ENCODE results near the gene FAM171A1.

DNA sequence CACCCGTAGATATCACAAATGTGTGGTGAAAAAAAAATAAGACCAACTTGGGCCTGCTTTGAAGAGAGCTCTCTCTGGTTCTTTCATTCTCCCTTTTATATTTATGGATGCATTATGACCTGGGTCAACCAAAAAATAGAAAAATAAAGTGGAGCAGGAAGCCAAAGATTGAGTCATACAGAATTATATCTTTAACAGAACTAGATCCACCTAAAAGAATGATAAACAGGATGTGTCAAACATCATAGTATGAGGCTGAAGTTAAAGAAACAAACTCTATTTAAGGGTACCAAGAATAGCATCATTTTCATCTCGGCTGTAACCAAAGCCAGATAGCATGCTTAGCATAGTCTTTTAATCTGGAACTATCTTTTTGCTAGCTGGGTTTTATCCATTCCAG, 173.8 kb downstream of the FAM171A1 start:
- TF ChIP-seq, protein P1, sequence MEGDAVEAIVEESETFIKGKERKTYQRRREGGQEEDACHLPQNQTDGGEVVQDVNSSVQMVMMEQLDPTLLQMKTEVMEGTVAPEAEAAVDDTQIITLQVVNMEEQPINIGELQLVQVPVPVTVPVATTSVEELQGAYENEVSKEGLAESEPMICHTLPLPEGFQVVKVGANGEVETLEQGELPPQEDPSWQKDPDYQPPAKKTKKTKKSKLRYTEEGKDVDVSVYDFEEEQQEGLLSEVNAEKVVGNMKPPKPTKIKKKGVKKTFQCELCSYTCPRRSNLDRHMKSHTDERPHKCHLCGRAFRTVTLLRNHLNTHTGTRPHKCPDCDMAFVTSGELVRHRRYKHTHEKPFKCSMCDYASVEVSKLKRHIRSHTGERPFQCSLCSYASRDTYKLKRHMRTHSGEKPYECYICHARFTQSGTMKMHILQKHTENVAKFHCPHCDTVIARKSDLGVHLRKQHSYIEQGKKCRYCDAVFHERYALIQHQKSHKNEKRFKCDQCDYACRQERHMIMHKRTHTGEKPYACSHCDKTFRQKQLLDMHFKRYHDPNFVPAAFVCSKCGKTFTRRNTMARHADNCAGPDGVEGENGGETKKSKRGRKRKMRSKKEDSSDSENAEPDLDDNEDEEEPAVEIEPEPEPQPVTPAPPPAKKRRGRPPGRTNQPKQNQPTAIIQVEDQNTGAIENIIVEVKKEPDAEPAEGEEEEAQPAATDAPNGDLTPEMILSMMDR (IDR thresholded peaks at IDR 0.05; ENCODE audit: insufficient read depth, low read depth, low read length), result no peak
- TF ChIP-seq EZH2 (IDR thresholded peaks at IDR 0.05; ENCODE audit: insufficient read depth, low read length), result no peak

Measured in astrocyte (in vitro differentiated cells and primary cell).